ENCODE data around the gene MICB. TPM values are rescaled to one million over a fixed set of nuclear protein-coding genes. Genes with fewer than 3 reads are reported as not detected.

Gene MICB
- total and polyA plus RNA-seq, 2 donors (not counting 1 experiment from before 2014, with no cell fraction given) = 24.2 to 30.9 TPM

- peaks cover 79% of the 10 kb centered on the region for H3K4me1 Mint-ChIP-seq
- intact Hi-C loops (cut with micrococcal nuclease) = loop anchor here (10.0 kb wide), 1 partner anchor 310 kb away; the partner anchor contains the start of genes CCHCR1 and TCF19
These were observed 33.4 kb upstream of the MICB start for GRCh38 chr6:31464252-31465184.

More at GRCh38 chr6:31464252-31465184, 33.4 kb upstream of the MICB start:
- Histone ChIP-seq H3K4me3 (ENCODE audit: control extremely low read depth in 1 of 5, extremely low read depth in 1 of 5, insufficient read depth in 1 of 5, low read depth in 2 of 5, low read length in 4 of 5) (peak overlapping the region; percentile 73 to 99 (median 84)), H3K79me2 (ENCODE audit: control insufficient read depth, insufficient read depth, low read length) (peaks cover 89% of the 10 kb centered on the region), H3K9me3 (ENCODE audit: control extremely low read depth in 1 of 3, control insufficient read depth in 2 of 3, insufficient read depth in 1 of 3, low read length in 2 of 3) (no peaks in the 10 kb centered on the region), H3K27me3 (replicated peaks in 1 of 4; ENCODE audit: control extremely low read depth in 1 of 4, control insufficient read depth in 3 of 4, insufficient read depth in 4 of 4, low read length in 3 of 4) (no peaks in the 10 kb centered on the region), H3K4me2 (replicated peaks; ENCODE audit: low read depth, low read length, poor library complexity, severe bottlenecking) (peak overlapping the region; percentile 97), H3K9ac (ENCODE audit: low read length) (peak overlapping the region; percentile 99), H3K4me1 (ENCODE audit: control insufficient read depth in 2 of 2, insufficient read depth in 2 of 2, low read length in 2 of 2) (peaks cover 61 to 68% of the 10 kb centered on the region in 2 donors), H2AFZ (ENCODE audit: insufficient read depth, low read depth, low read length, poor library complexity, severe bottlenecking) (no peak overlapping the region), H3K27ac (ENCODE audit: low read length in 2 of 2) (peak overlapping the region in 1 of 2 donors; percentile 99), H4K20me1 (ENCODE audit: control insufficient read depth, insufficient read depth, low read length, poor library complexity, severe bottlenecking) (peaks cover 62% of the 10 kb centered on the region), H3K36me3 (replicated peaks in 1 of 2; ENCODE audit: control extremely low read depth in 1 of 2, control insufficient read depth in 1 of 2, extremely low read depth in 1 of 2, insufficient read depth in 2 of 2, low read length in 1 of 2) (peaks cover 3 to 33% of the 10 kb centered on the region in 2 experiments)
- Mint-ChIP-seq H3K9me3 (ENCODE audit: insufficient read depth) (no peaks in the 10 kb centered on the region), H3K27me3 (no peaks in the 10 kb centered on the region), H3K27ac (peak overlapping the region; percentile 98), H3K4me3 (peak overlapping the region; percentile 99)
- TF ChIP-seq CTCF (IDR thresholded peaks at IDR 0.05) (no peak), EZH2 (IDR thresholded peaks at IDR 0.05; ENCODE audit: borderline replicate concordance, insufficient read depth, low read depth, low read length, poor library complexity, severe bottlenecking) (no peak)
- ATAC-seq (ENCODE audit: low read depth) = no peak
- peak; percentile 34 for DNase-seq
- CTCF ChIA-PET = no interaction called here
- POLR2A ChIA-PET = interaction anchor here (0.5 kb wide), 1 partner anchor 561 kb away, joined by 12 read pairs; no protein-coding TSS in a partner anchor
- WGBS (ENCODE audit: insufficient coverage) = no CpG with 5 or more reads among the region's 7 CpGs
